ENCODE measurements around the gene ABCC6. TPM values are rescaled to one million over a fixed set of nuclear protein-coding genes. Genes with fewer than 3 reads are reported as not detected.
A peak's percentile ranks its signal among the peaks of the same experiment; 100 is the strongest.
"Not testable (repeated sequence)": the region's sequence is repeated elsewhere in the genome, so short reads cannot be mapped to it uniquely, and the experiment has no call there.

Gene ABCC6
- polyA plus RNA-seq, 1 experiment = 3.7 TPM

DNA sequence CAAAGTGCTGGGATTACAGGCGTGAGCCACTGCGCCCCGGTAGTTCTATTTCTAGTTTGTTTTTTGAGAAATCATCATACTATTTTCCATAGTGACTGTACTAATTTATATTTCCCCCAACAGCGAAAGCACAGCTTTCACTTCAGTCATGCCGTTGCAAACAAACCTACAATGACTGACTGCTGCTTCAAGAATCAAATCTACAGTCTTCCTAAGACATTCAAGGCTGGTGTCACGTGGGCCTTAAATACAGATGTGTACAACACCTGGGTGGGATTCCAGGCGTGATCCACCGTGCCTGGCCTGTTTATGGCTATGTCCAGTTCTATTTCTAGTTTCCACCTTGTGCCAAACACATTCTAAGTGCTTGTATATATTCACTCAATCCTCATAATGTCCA is 72.0 kb downstream of the ABCC6 start:
- POLR2A ChIA-PET = interaction anchor here (0.6 kb wide), 1 partner anchor 258 kb away, joined by 3 read pairs; no protein-coding TSS in a partner anchor
- H3K27me3 ChIP-seq (ENCODE audit: control insufficient read depth, insufficient read depth, low read length) = peaks cover 5% of the 10 kb centered on the region
- no peak overlapping the region for H3K4me3 ChIP-seq (ENCODE audit: low read depth, low read length)
- CTCF ChIA-PET = no interaction called here
- no peaks in the 10 kb centered on the region; the same call in 1 of the 2 replicates for H3K9me3 ChIP-seq (ENCODE audit: control insufficient read depth, insufficient read depth, low read length)
- DNase-seq (ENCODE audit: low read depth, low spot score) = no peak
- H3K27ac ChIP-seq (ENCODE audit: low read depth, low read length) = no peak overlapping the region
- TF ChIP-seq, protein P1, sequence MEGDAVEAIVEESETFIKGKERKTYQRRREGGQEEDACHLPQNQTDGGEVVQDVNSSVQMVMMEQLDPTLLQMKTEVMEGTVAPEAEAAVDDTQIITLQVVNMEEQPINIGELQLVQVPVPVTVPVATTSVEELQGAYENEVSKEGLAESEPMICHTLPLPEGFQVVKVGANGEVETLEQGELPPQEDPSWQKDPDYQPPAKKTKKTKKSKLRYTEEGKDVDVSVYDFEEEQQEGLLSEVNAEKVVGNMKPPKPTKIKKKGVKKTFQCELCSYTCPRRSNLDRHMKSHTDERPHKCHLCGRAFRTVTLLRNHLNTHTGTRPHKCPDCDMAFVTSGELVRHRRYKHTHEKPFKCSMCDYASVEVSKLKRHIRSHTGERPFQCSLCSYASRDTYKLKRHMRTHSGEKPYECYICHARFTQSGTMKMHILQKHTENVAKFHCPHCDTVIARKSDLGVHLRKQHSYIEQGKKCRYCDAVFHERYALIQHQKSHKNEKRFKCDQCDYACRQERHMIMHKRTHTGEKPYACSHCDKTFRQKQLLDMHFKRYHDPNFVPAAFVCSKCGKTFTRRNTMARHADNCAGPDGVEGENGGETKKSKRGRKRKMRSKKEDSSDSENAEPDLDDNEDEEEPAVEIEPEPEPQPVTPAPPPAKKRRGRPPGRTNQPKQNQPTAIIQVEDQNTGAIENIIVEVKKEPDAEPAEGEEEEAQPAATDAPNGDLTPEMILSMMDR (IDR thresholded peaks at IDR 0.05; ENCODE audit: low read depth, low read length) = no peak

DNA sequence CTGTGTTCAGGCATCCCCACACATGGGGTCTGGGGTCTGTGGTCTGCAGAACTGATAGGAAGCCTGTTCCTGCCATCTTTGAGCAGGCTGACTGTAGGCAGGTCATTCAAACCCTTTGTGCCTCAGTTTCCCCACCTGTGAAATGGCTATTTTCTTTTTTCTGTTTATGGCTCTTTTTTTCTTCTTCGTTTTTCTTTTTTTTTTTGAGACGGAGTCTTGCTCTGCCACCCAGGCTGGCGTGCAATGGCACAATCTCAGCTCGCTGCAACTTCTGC is 72.5 kb downstream of the ABCC6 start:
- POLR2A ChIA-PET = no interaction called here
- TF ChIP-seq, protein P1 (IDR thresholded peaks at IDR 0.05; ENCODE audit: low read depth, low read length) = no peak
- no peak overlapping the region for H3K27ac ChIP-seq (ENCODE audit: low read depth, low read length)
- H3K9me3 ChIP-seq (ENCODE audit: control insufficient read depth, insufficient read depth, low read length) = no peaks in the 10 kb centered on the region; the same call in 1 of the 2 replicates
- CTCF ChIA-PET = no interaction called here
- no peak for DNase-seq (ENCODE audit: low read depth, low spot score)
- H3K27me3 ChIP-seq (ENCODE audit: control insufficient read depth, insufficient read depth, low read length) = peaks cover 5% of the 10 kb centered on the region
- H3K4me3 ChIP-seq (ENCODE audit: low read depth, low read length) = no peak overlapping the region

DNA sequence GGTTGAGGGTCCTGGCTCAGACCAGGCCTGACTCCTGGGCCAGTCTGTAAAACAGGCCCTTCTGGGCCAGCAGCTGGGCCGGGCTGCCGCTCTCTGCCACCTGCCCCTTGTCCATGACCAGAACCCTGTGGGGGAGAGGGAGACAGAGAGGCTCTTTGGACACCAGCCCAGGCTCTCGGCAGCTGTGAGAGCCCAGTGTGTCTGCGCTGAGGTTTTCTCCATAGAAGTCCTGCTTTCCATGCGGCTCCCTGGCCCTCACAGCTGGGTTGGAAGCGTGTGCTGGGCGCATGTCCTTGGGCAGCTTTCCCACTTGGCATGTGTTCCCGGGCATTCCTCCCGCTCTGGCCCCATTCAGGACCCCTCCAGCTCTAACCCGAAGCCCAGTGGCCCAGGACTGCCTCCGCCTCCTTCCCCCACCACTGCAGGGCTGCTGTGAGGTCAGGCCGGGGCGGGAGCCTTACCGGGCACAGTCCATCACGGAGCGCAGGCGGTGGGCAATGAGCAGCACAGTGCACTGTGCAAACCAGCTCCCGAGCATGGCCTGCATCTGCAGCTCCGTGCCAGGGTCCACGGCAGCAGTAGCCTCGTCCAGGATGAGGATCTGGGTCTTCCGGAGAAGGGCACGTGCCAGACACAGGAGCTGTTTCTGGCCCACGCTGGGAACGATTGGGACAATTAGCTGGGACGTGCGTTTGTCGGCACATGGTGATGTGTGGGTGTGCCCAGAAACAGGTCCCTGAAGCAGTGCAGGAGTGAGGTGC is 73.0 kb downstream of the ABCC6 start:
- no peak overlapping the region; the same call in 1 of the 2 replicates for H3K4me3 ChIP-seq (ENCODE audit: low read depth, low read length)
- TF ChIP-seq, protein P1 (IDR thresholded peaks at IDR 0.05; ENCODE audit: low read depth, low read length) = no peak
- DNase-seq (ENCODE audit: low read depth, low spot score) = peak; percentile 73
- peak overlapping the region; percentile 61 for H3K27ac ChIP-seq (ENCODE audit: low read depth, low read length)
- H3K9me3 ChIP-seq (ENCODE audit: control insufficient read depth, insufficient read depth, low read length) = no peaks in the 10 kb centered on the region; the same call in 1 of the 2 replicates
- CTCF ChIA-PET = interaction anchor here (0.6 kb wide), 1 partner anchor 22 kb away, joined by 3 read pairs; no protein-coding TSS in a partner anchor
- peaks cover 5% of the 10 kb centered on the region for H3K27me3 ChIP-seq (ENCODE audit: control insufficient read depth, insufficient read depth, low read length)
- POLR2A ChIA-PET = interaction anchor here (0.5 to 0.6 kb wide), 2 partner anchors 124 to 329 kb away, joined by 4 to 6 read pairs; no protein-coding TSS in a partner anchor

DNA sequence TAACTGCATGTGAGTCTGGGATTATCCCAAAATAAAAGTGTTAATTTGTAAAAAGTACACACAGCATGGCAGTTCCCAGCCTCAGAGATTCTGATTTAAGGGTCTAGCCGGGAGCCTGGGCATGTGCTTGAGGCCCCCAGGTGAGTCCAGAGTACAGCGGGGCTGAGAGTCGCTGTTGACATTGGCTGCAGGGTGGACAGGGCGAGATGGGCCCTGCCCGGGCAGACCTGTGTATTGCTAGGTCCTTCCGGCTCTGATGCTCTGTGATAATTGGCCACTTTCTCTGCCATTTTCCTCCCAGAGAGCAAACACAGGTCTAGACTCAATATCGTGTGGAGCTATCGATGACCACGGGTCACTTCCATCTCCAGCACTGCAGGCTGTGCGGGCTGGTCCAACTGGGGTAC is 73.6 kb downstream of the ABCC6 start:
- Histone ChIP-seq H3K4me3 (ENCODE audit: low read depth, low read length) (no peak overlapping the region), H3K9me3 (ENCODE audit: control insufficient read depth, insufficient read depth, low read length) (no peaks in the 10 kb centered on the region; the same call in 1 of the 2 replicates), H3K27me3 (ENCODE audit: control insufficient read depth, insufficient read depth, low read length) (no peaks in the 10 kb centered on the region), H3K27ac (ENCODE audit: low read depth, low read length) (peak overlapping the region; percentile 52)
- ChIA-PET POLR2A (interaction anchor here (0.5 to 0.6 kb wide), 2 partner anchors 123 to 328 kb away, joined by 4 to 6 read pairs; no protein-coding TSS in a partner anchor), CTCF (interaction anchor here (0.6 kb wide), 2 partner anchors 22 kb away, joined by 3 read pairs; no protein-coding TSS in a partner anchor)
- TF ChIP-seq, protein P1 (IDR thresholded peaks at IDR 0.05; ENCODE audit: low read depth, low read length) = no peak
- DNase-seq (ENCODE audit: low read depth, low spot score) = no peak

DNA sequence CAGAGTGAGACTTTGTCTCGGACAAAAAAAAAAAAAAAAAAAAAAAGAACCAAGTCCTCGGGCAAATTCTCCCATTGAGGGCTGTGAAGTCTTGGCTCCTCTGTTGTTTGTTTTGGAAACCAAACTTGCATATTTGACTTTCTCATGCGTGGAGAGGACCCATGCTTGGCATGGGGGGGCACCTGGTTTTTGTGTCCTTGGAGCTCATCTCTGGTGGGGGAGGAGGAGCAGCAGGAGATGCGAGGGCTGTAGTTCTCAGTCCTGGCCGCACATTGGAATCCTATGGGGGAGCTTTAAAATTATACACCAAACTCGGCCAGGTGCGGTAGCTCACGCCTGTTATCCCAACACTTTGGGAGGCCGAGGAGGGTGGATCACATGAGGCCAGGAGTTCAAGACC is 74.5 kb downstream of the ABCC6 start:
- no peaks in the 10 kb centered on the region for H3K27me3 ChIP-seq (ENCODE audit: control insufficient read depth, insufficient read depth, low read length)
- H3K27ac ChIP-seq (ENCODE audit: low read depth, low read length) = no peak overlapping the region
- ChIA-PET POLR2A (interaction anchor here (0.6 kb wide), 2 partner anchors 8 to 406 kb away, joined by 3 to 4 read pairs; no protein-coding TSS in a partner anchor), CTCF (interaction anchor here (0.6 to 0.7 kb wide), 2 partner anchors 9 to 47 kb away, joined by 4 to 7 read pairs; no protein-coding TSS in a partner anchor)
- H3K9me3 ChIP-seq (ENCODE audit: control insufficient read depth, insufficient read depth, low read length) = no peaks in the 10 kb centered on the region
- no peak overlapping the region for H3K4me3 ChIP-seq (ENCODE audit: low read depth, low read length)
- TF ChIP-seq, protein P1 (IDR thresholded peaks at IDR 0.05; ENCODE audit: low read depth, low read length) = no peak
- DNase-seq (ENCODE audit: low read depth, low spot score) = no peak

DNA sequence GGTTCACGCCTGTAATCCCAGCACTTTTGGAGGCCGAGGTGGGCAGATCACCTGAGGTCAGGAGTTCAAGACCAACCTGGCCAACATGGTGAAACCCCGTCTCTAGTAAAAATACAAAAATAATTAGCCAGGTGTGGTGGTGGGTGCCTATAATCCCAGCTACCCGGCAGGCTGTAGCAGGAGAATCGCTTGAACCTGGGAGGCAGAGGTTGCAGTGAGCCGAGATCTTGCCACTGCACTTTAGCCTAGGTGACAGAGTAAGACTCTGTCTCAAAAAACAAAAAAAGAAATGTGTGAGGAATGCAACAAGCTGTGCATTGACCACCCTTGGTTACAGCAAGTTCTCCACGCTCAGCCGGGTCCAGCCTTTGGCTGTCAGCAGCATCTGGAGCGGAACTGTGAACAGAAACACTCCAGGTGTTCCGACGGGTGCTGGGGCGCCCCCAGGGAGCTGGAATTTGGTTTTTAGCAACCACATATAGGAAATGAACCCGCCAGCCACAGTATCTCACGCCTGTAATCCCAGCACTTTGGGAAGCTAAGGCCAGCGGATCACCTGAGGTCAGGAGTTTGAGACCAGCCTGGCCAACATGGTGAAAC is 75.2 kb downstream of the ABCC6 start:
- POLR2A ChIA-PET = interaction anchor here (0.6 kb wide), 1 partner anchor 405 kb away, joined by 3 read pairs; no protein-coding TSS in a partner anchor
- H3K9me3 ChIP-seq (ENCODE audit: control insufficient read depth, insufficient read depth, low read length); H3K27me3 ChIP-seq (ENCODE audit: control insufficient read depth, insufficient read depth, low read length); DNase-seq (ENCODE audit: low read depth, low spot score); CTCF ChIA-PET; H3K4me3 ChIP-seq (ENCODE audit: low read depth, low read length); H3K27ac ChIP-seq (ENCODE audit: low read depth, low read length): not testable (repeated sequence)

Measured in AG04450 (cell line).